Umbilical cord (tissue), 2 donors: ENCODE measurements around the gene GNAQ. TPM values are rescaled to one million over a fixed set of nuclear protein-coding genes. Genes with fewer than 3 reads are reported as not detected.

Source experiments
- DNase-seq: peaks from one replicate; pipeline ENCODE4 v3.0.0-alpha.2; 2015; ENCODE audit warnings: low spot score
- total RNA-seq: library from RNA; depleted of rRNA; stranded (reverse); fragments of >200 nt; gene quantifications from one replicate; pipeline ENCODE4 v1.2.3, GENCODE V29; 2014; ENCODE audit warnings: low replicate concordance; ENCODE audit not compliant: insufficient read depth

GNAQ gene
- total RNA-seq, 1 donor from 2014 or later = 62.4 TPM

DNA sequence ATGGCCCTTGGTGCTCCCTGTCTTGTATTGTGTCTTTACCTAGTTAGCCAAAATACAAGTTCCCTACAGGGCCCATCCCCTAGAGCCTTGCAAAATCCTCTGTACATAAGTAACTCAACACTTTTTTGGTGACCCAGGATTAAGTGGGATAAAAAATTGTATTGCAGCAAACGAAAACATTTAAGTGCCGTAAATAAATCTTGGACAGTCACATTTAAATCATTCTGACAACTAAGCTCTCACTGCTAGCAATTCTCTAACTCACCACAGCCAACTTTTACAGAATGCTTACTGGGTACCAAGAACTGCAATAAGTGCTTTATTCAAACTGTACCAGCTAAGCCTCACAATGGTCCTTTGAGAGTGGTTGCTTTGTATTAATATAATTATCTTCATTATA lies 56.6 kb downstream of the GNAQ start:
- no peak for DNase-seq

DNA sequence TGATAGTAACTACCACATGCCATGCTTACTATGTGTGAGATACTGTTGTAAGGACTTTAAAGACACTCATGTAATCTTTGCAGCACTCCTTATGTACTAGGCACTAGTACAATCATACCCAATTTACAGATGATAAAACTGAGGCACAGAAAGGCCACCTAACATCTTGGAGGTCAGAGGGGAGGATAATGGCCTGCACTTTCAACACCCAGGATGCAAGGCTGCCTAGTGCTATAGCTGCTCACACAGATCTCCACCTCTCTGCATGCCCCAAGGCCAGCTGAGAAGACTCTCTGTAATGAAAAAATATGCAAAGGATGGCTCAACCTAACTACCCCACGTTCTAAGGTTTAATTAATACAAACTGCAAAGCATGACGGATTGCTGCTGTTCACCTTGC lies 57.2 kb downstream of the GNAQ start:
- DNase-seq = no peak

DNA sequence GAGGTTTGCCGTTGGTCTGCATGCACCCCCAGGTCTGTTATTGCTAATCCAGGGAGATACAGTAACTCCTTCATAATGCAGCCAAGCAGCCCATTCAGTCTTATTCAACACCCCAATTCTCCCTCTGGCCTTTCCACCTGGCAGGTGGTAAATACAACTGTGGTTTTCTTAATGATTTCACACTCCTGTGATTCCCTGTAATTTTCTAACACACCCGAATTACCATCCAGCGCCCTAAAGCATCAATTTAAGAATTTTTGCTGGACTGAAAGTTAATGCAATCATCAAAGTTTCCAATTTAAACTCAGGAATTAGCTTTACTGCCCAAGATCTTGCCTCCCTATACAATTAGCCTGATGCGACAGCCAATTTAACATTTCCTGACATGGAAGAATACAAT lies 62.5 kb downstream of the GNAQ start:
- DNase-seq = no peak

DNA sequence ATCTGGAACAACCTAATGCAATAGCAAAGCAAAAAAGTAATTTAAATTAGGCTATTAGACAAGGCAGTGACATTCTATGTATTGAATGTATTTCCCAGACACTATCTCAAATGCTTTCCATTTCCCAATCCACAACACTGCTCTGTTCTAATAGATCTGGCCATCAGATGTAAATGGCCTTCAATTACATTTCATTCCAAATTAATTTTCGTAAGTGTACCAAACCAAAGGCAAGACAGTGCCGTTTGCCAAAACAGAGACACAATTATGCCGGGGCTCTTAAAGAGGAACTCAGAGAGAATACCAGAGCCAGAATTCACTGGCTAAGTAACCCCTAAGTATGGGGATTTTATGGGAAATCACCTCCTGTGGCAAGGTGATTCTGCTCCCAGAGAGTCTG lies 63.1 kb downstream of the GNAQ start:
- DNase-seq = no peak

DNA sequence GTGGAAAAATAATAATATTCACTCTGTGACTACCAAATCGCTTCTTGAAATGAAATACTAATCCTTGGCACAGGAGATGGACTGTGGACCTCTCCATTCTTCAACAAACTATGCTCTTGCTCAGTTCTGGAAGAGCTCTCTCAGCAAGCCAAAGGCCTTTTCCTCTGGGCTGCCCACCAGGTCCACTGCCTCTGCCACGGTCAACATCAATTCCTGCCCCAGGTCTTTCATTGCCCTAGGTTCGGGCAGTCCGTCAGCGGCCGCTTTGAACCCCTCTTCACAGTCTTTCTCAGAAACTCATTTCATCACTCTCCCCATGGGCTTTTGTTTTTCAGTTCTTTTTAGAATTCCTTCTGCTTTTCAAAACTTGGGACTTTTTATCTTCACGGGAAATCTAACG lies 64.9 kb downstream of the GNAQ start:
- DNase-seq = no peak

DNA sequence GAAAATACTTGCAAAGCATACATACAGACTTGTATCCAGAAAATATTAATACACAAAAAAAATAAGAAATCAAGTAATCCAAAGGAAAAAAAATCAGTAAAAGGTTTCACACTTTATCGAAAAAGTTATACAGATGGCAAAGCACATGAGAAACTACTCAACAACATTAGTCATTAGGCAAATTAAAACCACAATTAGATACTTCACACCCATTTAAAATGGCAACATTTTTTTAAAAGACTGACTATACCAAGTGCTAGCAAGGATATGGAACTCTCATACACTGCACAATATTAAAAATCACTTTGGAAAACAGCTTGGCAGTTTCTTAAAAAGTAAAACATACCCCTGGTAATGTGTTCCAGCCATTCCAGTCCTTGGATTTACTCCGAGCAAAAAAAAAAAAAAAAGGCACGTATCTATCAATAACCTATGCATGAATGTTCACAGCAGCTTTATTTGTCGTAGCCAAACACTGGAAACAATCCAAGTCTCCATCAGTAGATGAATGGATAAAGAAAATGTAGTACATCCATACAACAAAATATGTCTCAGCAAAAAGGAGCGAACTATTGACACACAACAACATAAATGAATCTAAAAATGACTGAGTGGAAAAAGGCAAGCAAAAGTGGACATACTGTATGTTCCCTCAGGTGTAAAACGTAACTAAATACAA lies 66.0 kb downstream of the GNAQ start:
- no peak for DNase-seq

DNA sequence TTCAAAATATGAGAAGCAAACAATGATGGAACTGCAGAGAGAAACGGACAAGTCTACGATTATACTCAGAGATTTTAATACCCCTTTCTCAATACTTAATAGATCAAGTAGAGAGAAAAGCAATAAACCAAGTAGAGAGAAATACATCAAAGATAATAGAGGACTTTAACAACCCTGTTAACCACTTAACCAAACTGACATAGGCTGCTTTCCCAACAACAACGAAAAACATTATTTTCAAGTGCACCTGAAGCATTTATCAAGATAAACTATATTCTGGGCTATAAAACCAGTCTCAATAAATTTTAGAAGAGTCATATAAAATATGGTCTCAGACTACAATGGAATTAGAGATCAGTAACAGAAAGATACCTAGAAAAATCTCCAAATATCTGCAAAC lies 67.4 kb downstream of the GNAQ start:
- DNase-seq = no peak

DNA sequence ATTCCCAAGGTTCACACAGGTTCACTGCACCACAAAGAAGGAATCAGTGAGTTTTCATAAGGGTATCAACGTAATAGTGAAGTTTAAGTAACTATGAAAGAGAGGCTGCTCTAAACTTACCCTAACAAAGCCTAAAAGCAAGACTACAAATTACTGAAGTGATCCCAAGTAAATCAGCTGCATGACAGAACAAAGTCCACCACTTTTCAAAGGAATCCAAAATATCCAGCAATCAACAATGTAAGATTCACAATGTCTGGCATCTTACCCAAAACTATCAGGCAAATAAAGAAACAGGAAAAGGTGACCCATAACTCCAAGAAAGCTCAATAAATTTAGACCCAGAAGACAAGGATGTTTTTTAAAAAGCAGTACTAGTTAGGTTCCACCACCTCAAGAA lies 70.1 kb downstream of the GNAQ start:
- DNase-seq = no peak

DNA sequence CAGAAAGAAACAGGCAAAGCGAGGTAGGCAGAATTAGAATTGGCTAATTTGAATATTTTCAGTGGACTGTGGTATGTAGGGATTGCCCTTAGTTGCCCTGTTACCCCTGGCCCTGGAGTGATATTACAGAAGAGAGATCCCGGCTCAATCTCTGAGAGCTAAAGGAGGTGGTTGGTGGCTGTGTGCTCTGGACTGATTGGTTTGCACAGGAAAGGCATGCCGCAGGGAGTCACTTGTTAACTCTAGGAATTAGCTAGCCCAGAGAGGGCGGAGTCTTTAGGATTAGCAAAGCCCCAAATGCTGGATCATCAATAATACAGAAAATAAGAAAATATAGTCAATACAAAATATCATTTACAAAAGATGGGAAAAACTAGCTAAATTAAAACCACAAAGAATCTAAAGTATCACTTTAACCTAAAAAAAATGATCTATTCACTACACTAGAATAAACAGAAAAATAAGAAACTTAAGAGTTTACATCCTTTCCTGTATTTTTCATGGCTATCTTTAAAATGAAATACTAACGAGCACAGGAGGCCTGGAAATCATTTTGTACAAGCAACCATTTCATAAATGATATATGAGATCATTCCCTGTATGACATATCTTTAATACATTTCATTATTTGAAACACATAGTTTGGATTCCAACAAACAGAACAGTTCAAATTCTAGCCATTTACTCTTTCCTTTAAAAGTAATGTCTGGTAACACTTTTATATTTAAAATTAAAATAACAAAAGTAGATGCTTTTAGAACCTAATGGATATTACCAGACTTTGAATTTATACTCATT lies 71.1 kb downstream of the GNAQ start:
- DNase-seq = no peak

DNA sequence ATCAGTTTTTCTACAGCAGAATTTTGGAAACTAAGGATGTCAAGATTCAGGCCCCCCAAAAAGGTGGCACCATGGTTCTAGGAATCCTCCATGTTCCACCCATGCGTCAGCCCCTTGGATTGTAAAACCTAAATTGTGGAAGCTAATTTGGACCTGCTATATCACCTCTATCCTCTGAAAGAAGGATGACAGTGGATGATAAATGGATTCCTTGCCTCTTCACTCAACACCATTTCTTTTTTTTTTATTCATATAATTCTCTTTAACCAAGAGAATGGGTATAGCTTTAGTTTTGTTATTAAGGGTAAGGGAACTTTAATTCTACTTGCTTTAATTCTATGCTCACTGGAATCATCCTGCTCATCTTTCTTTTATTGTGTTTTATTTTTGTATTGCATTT lies 71.8 kb downstream of the GNAQ start:
- DNase-seq = no peak

DNA sequence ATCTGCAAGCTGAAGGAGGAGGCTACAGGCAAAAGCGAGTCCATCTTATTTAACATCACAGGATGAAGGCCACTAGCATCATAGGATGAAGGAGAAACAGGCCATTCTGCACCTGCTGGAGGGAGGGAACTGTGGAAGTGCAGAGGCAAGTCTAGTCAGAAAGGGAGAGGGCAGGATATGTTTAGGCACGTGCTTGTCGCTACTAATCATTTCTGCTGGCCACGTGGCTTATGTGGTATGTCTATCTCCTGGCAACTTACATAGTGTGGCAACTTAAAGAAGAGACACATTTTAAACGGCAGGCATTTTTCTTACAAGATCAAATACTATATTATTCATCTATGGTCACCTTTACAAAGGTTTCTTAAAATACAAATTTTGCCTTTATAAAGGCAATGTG lies 74.0 kb downstream of the GNAQ start:
- no peak for DNase-seq

DNA sequence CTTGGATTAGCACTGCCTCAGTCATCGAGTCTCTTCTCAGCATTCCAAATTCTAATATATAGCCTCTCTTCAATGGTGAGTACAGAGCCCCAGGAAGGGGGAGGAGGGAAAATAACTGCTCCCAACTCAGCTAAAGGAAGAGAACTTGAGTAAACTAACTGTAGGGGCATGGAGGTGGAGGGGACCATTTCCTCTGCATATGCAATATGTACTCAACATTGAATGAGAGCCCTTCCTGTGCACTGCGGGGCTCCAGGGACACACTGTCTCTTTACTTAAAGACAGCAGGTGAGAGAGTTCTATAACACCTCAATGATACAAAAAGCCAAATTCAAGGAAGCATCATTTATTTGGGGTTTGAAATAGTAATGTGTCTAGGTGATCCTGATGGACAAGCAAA lies 75.1 kb downstream of the GNAQ start:
- no peak for DNase-seq

DNA sequence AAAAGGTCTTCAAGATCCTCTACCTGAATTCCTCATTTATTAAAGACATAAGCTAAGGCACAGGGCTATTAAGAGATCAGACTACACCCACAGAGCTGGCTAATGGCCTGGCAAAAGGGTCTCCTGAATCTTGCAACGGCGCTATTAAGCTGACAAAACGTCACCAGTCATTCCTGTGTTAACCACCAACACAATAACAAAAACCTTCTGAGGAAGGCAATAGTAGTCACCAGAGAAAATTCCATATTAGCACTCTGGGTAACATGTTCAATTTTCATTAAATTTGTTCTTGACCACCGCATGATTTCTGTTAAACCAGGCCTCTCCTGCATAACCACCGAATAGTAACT lies 77.0 kb downstream of the GNAQ start:
- no peak for DNase-seq

DNA sequence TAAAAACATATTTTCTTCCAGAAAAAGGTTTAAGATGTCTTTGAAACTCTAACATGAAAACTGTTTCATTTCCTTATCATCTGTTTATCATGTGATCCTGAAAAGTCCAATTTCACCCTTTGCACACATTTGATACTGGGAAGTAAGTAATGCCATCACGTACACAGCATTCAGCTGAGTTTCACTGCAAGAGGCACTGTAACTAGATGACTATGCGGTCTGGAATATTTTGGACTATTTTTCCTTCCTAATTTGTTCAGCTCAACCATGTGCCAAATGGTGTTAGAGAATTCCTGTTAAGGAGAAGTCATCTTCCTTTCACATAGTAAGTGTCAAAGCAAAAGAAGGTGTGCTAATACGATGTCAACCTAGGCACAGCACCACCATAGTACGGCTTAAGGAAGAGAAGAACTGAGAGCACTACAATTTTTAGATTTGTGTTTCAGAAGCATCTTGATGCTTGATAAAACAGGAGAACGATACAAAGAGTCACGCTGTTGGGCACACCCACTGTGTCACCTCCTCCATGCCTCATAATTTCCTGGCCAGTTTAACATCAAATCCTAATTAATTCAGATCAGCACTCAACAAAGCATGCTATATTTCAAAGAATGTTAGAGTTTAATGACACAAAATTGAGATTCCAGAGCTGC lies 77.5 kb downstream of the GNAQ start:
- no peak for DNase-seq

DNA sequence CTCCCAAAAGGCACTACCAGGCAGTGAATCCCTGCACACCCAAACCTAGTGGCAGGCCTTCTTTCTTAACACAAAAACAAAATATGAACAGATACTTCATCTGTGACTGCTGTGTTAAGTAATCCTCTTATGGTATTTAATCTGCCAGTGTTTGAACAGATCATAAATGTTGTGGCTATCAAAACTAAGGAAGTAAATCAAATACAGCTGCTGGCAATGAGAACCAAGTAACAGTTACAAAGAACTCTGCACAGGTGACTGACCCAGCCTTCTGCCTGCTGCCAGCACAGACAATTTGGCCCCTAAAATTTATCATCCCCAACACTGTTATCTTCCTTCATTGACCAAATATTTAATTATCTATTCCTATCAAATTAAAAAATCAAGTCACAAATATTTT lies 78.0 kb downstream of the GNAQ start:
- DNase-seq = no peak

DNA sequence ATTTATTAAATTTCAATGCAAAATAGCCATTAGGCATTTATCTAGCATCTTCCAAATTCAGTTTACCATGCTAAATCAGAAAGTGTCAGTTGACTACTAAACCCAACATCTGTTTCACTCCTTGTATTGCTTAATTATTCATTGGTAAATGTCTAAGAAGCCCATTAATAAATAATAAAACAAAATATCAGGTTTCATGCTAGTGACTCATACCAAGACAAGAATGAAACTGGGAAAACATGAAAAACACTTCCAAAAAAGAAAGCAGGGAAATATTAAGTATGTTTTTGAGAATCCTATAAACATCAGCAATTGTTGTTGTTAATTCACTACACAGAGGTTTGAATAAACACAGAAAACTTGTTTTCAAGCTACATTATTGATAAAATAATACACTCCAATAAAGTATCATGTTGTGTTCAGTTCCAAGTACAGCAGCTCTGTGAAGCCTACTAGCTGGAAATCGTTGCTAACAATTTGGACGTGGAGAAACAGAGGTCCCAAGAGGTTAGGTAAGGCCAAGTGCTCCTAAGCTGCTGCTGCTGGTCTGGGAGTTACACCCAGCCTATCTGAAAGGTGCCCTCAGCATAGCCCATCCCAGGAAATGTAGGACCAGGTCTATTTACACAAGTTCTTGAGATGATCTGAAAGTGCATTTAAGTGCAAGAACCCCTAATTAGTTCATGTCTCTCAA lies 78.8 kb downstream of the GNAQ start:
- no peak for DNase-seq

DNA sequence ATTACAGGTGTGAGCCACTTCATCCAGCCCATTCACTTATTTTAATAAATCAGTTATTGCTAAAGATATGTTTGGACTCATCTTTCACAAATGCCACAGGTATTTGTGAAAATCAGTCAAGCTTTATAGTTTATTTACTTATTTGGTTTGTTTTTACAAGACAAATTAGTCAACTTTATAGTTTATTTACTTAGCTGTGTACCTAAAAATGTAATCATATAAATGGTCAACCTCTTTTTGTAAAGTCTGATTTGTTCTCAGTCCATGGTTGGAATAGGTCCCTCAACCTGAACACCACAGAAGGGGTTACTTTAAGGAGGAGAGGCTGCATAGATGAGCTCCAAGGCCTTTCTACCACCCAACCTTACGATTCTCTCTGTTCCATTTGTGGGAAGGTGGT lies 80.2 kb downstream of the GNAQ start:
- no peak for DNase-seq

DNA sequence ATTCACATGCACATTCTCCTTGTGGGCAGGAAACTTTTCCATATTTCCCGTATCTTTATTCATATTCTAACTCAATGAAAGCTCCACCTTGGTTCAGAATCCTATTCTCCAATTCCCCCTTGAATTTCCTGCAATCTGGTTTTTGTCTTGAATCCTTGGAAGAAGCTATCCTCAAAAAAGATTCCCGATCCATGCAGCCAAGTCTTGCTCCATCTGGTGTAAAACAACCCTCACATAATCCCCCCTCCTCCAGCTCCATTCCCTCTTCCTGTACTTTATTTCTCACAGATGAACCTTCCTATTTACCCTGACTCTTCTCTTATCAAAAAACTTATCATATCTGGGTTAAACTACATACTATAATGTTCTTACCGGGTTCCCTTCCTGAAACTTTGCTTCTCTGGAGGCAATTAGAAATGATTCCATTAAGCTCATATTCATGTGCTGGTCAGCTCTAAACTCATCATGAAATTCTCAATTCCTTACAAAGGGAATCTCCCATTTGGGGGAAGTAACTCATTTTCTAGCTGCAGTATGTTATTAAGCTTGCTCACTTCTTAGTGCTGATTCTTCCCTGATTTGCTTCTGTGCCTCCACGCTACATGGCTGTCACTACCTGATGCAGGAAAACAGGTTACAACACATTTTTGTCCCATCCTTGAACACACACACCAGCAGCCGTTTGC lies 81.7 kb downstream of the GNAQ start:
- no peak for DNase-seq

DNA sequence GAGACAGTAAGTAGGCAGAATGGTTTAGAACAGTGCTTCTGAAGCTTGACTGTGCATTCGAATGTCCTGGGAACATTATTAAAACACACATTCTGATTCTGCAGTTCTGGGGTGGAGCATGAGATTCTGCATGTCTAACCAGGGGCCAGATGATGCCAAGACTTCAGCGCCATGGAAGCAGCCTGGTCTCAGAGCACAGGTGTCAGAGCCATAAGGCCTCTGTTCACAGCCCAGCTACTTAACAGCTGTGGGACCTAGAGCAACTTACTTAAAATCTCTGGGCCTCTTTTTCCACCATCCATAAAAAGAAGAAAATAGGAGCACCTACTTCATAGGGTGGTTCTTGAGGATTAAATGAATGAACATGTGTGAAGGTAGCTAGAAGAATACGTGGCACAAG lies 84.0 kb downstream of the GNAQ start:
- DNase-seq = no peak

DNA sequence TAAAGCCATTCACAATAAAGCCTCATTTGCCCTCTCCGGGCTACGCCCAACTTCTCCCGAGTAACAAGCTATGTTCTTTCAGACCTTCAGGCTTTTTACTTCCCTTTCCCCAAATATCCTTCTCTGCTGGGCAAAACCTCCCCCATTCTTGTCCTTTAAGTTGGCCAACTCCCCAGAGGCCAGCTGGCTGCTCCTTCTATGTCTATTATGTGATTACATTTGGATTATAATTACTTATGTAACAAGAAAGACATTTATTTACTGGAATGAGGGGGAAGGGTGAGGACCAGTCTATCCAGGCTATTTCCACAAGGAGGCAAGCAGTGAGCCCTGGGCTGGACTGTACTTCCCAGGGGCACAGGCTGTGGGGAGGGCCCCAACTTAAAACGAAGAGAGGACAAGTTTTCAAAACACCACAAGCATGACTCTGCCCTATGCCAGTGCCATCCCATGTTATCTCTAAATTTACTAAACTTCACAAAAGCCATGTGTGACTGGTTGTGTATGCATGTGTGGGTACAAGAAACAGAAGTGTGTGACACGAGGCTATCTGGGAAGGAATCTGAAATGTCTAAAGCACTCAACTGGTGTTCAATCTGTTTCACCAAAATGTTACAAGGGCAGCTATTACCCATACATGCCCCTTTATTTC lies 84.5 kb downstream of the GNAQ start:
- DNase-seq = no peak

DNA sequence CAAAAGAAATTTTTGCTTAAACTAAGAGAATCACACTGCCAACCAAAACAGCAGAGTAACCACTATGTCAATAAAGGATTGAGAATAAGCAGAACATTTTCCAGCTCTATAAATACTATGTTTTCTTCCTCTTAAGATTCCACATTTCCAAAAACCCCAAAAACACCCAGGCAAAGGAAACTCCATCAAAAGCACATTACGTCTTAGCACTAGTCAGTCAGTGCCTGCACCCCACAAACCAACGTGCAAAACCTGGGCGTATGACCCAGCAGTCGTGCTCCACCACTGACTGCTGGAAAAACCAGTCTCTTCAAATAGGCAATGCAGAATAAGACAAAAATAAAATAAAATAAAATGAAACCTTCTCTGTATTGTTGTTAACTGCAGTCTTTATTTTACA lies 85.3 kb downstream of the GNAQ start:
- no peak for DNase-seq
